ENCODE measurements around the gene CCL14. TPM values are rescaled to one million over a fixed set of nuclear protein-coding genes. Genes with fewer than 3 reads are reported as not detected.

CCL14 gene
- total RNA-seq, 4 donors from 2014 or later, result 4.2 to 19.5 (median 6.8) TPM

GRCh38 chr17:35949401-35949800 is 37.1 kb downstream of the CCL14 start:
- no peak for DNase-seq
- peaks cover 0 to 4% (median 0%) of the 10 kb centered on the region in 4 donors for H3K4me1 ChIP-seq
- H3K27me3 ChIP-seq, result no peaks in the 10 kb centered on the region
- WGBS, 2 donors (ENCODE audit: low coverage in 1 of 2), result 46 to 75% methylated on average over 2 to 3 of the region's 3 CpGs
- in situ Hi-C loops (cut with MboI; ENCODE audit: low pct_ligation_motif_present in 1 of 4, low pct_unique_long_range_greater_than_20kb in 1 of 4, low sequenced_read_pairs in 3 of 4) (no loop called here), intact Hi-C loops (cut with DNase I; ENCODE audit: low total_unique reads) (no loop called here)
- no peak overlapping the region for H3K4me3 ChIP-seq
- no peak overlapping the region for H3K27ac ChIP-seq
- H3K9me3 ChIP-seq, result no peaks in the 10 kb centered on the region
- no peaks in the 10 kb centered on the region for H3K36me3 ChIP-seq
- no peak for TF ChIP-seq POLR2A (IDR thresholded peaks at IDR 0.05)
- no peak for TF ChIP-seq POLR2AphosphoS5 (IDR thresholded peaks at IDR 0.05)
- no peak for TF ChIP-seq EP300 (IDR thresholded peaks at IDR 0.05; ENCODE audit: low read depth)
- TF ChIP-seq, protein P1, sequence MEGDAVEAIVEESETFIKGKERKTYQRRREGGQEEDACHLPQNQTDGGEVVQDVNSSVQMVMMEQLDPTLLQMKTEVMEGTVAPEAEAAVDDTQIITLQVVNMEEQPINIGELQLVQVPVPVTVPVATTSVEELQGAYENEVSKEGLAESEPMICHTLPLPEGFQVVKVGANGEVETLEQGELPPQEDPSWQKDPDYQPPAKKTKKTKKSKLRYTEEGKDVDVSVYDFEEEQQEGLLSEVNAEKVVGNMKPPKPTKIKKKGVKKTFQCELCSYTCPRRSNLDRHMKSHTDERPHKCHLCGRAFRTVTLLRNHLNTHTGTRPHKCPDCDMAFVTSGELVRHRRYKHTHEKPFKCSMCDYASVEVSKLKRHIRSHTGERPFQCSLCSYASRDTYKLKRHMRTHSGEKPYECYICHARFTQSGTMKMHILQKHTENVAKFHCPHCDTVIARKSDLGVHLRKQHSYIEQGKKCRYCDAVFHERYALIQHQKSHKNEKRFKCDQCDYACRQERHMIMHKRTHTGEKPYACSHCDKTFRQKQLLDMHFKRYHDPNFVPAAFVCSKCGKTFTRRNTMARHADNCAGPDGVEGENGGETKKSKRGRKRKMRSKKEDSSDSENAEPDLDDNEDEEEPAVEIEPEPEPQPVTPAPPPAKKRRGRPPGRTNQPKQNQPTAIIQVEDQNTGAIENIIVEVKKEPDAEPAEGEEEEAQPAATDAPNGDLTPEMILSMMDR (IDR thresholded peaks at IDR 0.05), result no peak

- Histone ChIP-seq H3K4me1 (peaks cover 3 to 9% (median 7%) of the 10 kb centered on the region in 4 donors), H3K27me3 (no peaks in the 10 kb centered on the region), H3K4me3 (no peak overlapping the region), H3K36me3 (no peaks in the 10 kb centered on the region), H3K9me3 (no peaks in the 10 kb centered on the region), H3K27ac (no peak overlapping the region)
- WGBS, 2 donors (ENCODE audit: low coverage in 1 of 2), result 80 to 85% methylated on average over 4 to 7 of the region's 7 CpGs
- TF ChIP-seq, protein P1 (IDR thresholded peaks at IDR 0.05), result no peak
- no peak for TF ChIP-seq EP300 (IDR thresholded peaks at IDR 0.05; ENCODE audit: low read depth)
- no peak for DNase-seq
- intact Hi-C loops (cut with DNase I; ENCODE audit: low total_unique reads) (no loop called here), in situ Hi-C loops (cut with MboI; ENCODE audit: low pct_ligation_motif_present in 1 of 4, low pct_unique_long_range_greater_than_20kb in 1 of 4, low sequenced_read_pairs in 3 of 4) (no loop called here)
Observed at GRCh38 chr17:35948092-35948491, 38.4 kb downstream of the CCL14 start.

- 19% methylated on average over 12 of the region's 12 CpGs; no CpG with 5 or more reads in 1 of the 2 donors for WGBS, 2 donors (ENCODE audit: low coverage in 1 of 2)
- TF ChIP-seq POLR2AphosphoS5 (IDR thresholded peaks at IDR 0.05) (no peak), POLR2A (IDR thresholded peaks at IDR 0.05) (no peak), EP300 (IDR thresholded peaks at IDR 0.05; ENCODE audit: low read depth) (no peak)
- TF ChIP-seq, protein P1 (IDR thresholded peaks at IDR 0.05), result peak; percentile 70 to 81 (median 76)
- peak; percentile 62 for DNase-seq
- H3K36me3 ChIP-seq, result no peaks in the 10 kb centered on the region
- H3K27me3 ChIP-seq, result no peaks in the 10 kb centered on the region
- peaks cover 5 to 19% (median 13%) of the 10 kb centered on the region in 4 donors for H3K4me1 ChIP-seq
- no peak overlapping the region for H3K27ac ChIP-seq
- peak overlapping the region in 2 of 4 donors; percentile 19 to 24 for H3K4me3 ChIP-seq
- intact Hi-C loops (cut with DNase I; ENCODE audit: low total_unique reads) (no loop called here), in situ Hi-C loops (cut with MboI; ENCODE audit: low pct_ligation_motif_present in 1 of 4, low pct_unique_long_range_greater_than_20kb in 1 of 4, low sequenced_read_pairs in 3 of 4) (no loop called here)
- H3K9me3 ChIP-seq, result no peaks in the 10 kb centered on the region
Observed at GRCh38 chr17:35947156-35947585, 39.4 kb downstream of the CCL14 start.

DNA sequence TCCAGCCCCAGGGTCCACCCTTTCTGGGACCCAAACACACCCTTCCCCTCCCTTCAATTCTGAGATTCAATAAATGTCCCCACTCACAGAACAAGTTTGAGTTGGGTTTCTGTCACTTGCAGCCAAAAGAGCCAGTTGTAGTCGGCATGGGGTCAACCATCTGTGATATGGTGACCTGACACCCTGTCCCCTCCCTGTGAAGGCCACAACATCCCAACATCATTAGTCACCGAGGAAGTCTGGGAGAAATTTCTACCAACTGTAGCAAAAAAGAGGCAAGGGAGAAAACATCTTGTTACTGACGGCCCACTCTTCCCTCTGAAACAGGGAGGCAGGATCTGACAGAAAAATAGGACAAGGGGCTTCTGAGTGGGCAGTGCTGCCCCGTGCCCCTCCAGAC is 42.4 kb downstream of the CCL14 start:
- H3K27me3 ChIP-seq, result no peaks in the 10 kb centered on the region
- WGBS, 2 donors (ENCODE audit: low coverage in 1 of 2), result 87% methylated on average over 4 of the region's 4 CpGs; no CpG with 5 or more reads in 1 of the 2 donors
- no peak overlapping the region for H3K4me3 ChIP-seq
- no peak overlapping the region for H3K27ac ChIP-seq
- intact Hi-C loops (cut with DNase I; ENCODE audit: low total_unique reads), result no loop called here
- in situ Hi-C loops (cut with MboI; ENCODE audit: low pct_ligation_motif_present in 1 of 4, low pct_unique_long_range_greater_than_20kb in 1 of 4, low sequenced_read_pairs in 3 of 4), result no loop called here
- TF ChIP-seq POLR2AphosphoS5 (IDR thresholded peaks at IDR 0.05) (no peak), POLR2A (IDR thresholded peaks at IDR 0.05) (no peak), EP300 (IDR thresholded peaks at IDR 0.05; ENCODE audit: low read depth) (no peak)
- TF ChIP-seq, protein P1 (IDR thresholded peaks at IDR 0.05), result no peak
- DNase-seq, result no peak
- H3K36me3 ChIP-seq, result no peaks in the 10 kb centered on the region
- no peaks in the 10 kb centered on the region for H3K9me3 ChIP-seq
- peaks cover 5 to 19% (median 15%) of the 10 kb centered on the region in 4 donors for H3K4me1 ChIP-seq
